Common myeloid progenitor, CD34-positive (primary cell): ENCODE measurements around the gene ZXDC.

Experiments used
- CTCF ChIA-PET: fragments of 350-600 bp; sonication (Branson Sonifier 250); formaldehyde crosslinking; loops from one replicate; lab custom pipeline; 2021; ENCODE audit warnings: antibody characterized with exemption; lab: Charles Lee
- POLR2A ChIA-PET: fragments of 350-600 bp; sonication (Branson Sonifier 250); formaldehyde crosslinking; loops from one replicate; lab custom pipeline; 2021; ENCODE audit warnings: antibody characterized with exemption; lab: Charles Lee
- DNase-seq, 3 donors: peaks; one replicate each; pipeline versions ENCODE4 v3.0.0 to v3.0.0-alpha.2; 2013
- H3K27ac ChIP-seq, 2 experiments: 1 replicate in 1 of 2; 2 replicates in 1 of 2; pipeline ENCODE4 v1.7.0; 2013; ENCODE audit warnings: inconsistent platforms in 2 of 2, low read length in 2 of 2, mild to moderate bottlenecking in 2 of 2, low read depth in 1 of 2, moderate library complexity in 1 of 2; ENCODE audit not compliant: severe bottlenecking in 2 of 2, insufficient read depth in 1 of 2, poor library complexity in 1 of 2
- H3K27me3 ChIP-seq, 5 experiments: replicated peaks in 2 of 5; 1 replicate in 3 of 5; 2 replicates in 2 of 5; pipeline versions ENCODE4 v1.6.1 to v1.7.0; 2013; ENCODE audit warnings: low read length in 4 of 5, mild to moderate bottlenecking in 2 of 5, moderate library complexity in 2 of 5, inconsistent platforms in 1 of 5; ENCODE audit not compliant: insufficient read depth in 5 of 5, control insufficient read depth in 4 of 5
- H3K36me3 ChIP-seq, 4 experiments: 1 replicate in 2 of 4; 2 replicates in 2 of 4; pipeline versions ENCODE4 v1.6.1 to v1.7.0; 2013; ENCODE audit warnings: low read length in 3 of 4, control low read depth in 1 of 4, mild to moderate bottlenecking in 1 of 4; ENCODE audit not compliant: control insufficient read depth in 4 of 4, insufficient read depth in 4 of 4
- H3K4me1 ChIP-seq, 4 experiments: 1 replicate in 3 of 4; 2 replicates in 1 of 4; pipeline versions ENCODE4 v1.6.1 to v1.7.1; 2013; ENCODE audit warnings: low read length in 3 of 4, mild to moderate bottlenecking in 3 of 4, control low read depth in 1 of 4, inconsistent platforms in 1 of 4, moderate library complexity in 1 of 4; ENCODE audit not compliant: control insufficient read depth in 4 of 4, insufficient read depth in 4 of 4; ENCODE audit errors: control extremely low read depth in 1 of 4
- H3K4me3 ChIP-seq, 7 experiments: 1 replicate in 4 of 7; 2 replicates in 3 of 7; pipeline versions ENCODE4 v1.5.1 to v1.7.0; 2013; ENCODE audit warnings: mild to moderate bottlenecking in 7 of 7, low read length in 6 of 7, moderate library complexity in 6 of 7, inconsistent platforms in 2 of 7, low read depth in 2 of 7, control low read depth in 1 of 7; ENCODE audit not compliant: insufficient read depth in 4 of 7, control insufficient read depth in 1 of 7; ENCODE audit errors: extremely low read depth in 1 of 7
- H3K9me3 ChIP-seq, 5 experiments: 1 replicate in 4 of 5; 2 replicates in 1 of 5; pipeline versions ENCODE4 v1.6.1 to v1.7.1; 2013; ENCODE audit warnings: low read length in 4 of 5, mild to moderate bottlenecking in 2 of 5, inconsistent platforms in 1 of 5, low read depth in 1 of 5, moderate library complexity in 1 of 5; ENCODE audit not compliant: control insufficient read depth in 4 of 5, insufficient read depth in 2 of 5; ENCODE audit errors: control extremely low read depth in 1 of 5
- WGBS: methylation state at CpG from one replicate; pipeline ENCODE4 v1.1.5; 2013; ENCODE audit not compliant: insufficient coverage; 5-methylcytosine and 5-hydroxymethylcytosine counted together

Gene ZXDC

GRCh38 chr3:126450219-126450618 is 25.5 kb downstream of the ZXDC start:
- no peaks in the 10 kb centered on the region for H3K9me3 ChIP-seq
- POLR2A ChIA-PET = no interaction called here
- no peaks in the 10 kb centered on the region for H3K4me1 ChIP-seq
- DNase-seq = no peak
- 83% methylated on average over 9 of the region's 9 CpGs for WGBS
- no peak overlapping the region for H3K4me3 ChIP-seq
- H3K27me3 ChIP-seq = no peaks in the 10 kb centered on the region
- peaks cover 7 to 75% (median 50%) of the 10 kb centered on the region in 4 experiments for H3K36me3 ChIP-seq
- CTCF ChIA-PET = no interaction called here
- no peak overlapping the region for H3K27ac ChIP-seq

GRCh38 chr3:126449621-126450051 is 26.1 kb downstream of the ZXDC start:
- Histone ChIP-seq H3K4me1 (no peaks in the 10 kb centered on the region), H3K27me3 (no peaks in the 10 kb centered on the region), H3K4me3 (no peak overlapping the region), H3K36me3 (peaks cover 6 to 72% (median 46%) of the 10 kb centered on the region in 4 experiments), H3K27ac (no peak overlapping the region), H3K9me3 (no peaks in the 10 kb centered on the region)
- WGBS = 97% methylated on average over 10 of the region's 11 CpGs
- ChIA-PET POLR2A (no interaction called here), CTCF (no interaction called here)
- no peak for DNase-seq

DNA sequence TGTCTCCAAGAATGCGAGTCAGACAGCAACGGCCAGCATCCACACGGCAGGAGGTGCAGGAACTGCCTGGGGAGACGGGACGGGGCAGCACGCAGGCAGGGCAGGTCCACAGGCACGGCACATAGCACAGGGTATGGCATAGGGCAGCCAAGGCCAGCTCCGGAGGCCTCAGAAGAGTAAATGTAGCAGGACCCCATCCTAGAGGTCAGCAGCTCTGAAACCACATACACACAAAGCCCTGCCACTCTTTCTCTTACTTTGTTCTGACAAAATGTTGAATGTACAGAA is 26.9 kb downstream of the ZXDC start:
- POLR2A ChIA-PET = no interaction called here
- H3K36me3 ChIP-seq = peaks cover 6 to 69% (median 43%) of the 10 kb centered on the region in 4 experiments

GRCh38 chr3:126448136-126448892 is 27.4 kb downstream of the ZXDC start:
- Histone ChIP-seq H3K36me3 (peaks cover 6 to 67% (median 40%) of the 10 kb centered on the region in 4 experiments), H3K9me3 (no peaks in the 10 kb centered on the region), H3K4me1 (no peaks in the 10 kb centered on the region), H3K4me3 (no peak overlapping the region), H3K27ac (no peak overlapping the region), H3K27me3 (no peaks in the 10 kb centered on the region)
- DNase-seq = no peak
- ChIA-PET POLR2A (no interaction called here), CTCF (no interaction called here)
- WGBS = 95% methylated on average over 13 of the region's 17 CpGs

More for the DNA sequence above, 26.9 kb downstream of the ZXDC start:
- CTCF ChIA-PET = no interaction called here
- Histone ChIP-seq H3K27ac (no peak overlapping the region), H3K4me3 (no peak overlapping the region), H3K9me3 (no peaks in the 10 kb centered on the region), H3K4me1 (no peaks in the 10 kb centered on the region), H3K27me3 (no peaks in the 10 kb centered on the region)
- no peak for DNase-seq
- WGBS = 100% methylated on average over 5 of the region's 8 CpGs

- Histone ChIP-seq H3K9me3 (no peaks in the 10 kb centered on the region), H3K27ac (no peak overlapping the region), H3K27me3 (no peaks in the 10 kb centered on the region), H3K36me3 (peaks cover 6 to 66% (median 40%) of the 10 kb centered on the region in 4 experiments), H3K4me3 (no peak overlapping the region), H3K4me1 (no peaks in the 10 kb centered on the region)
- DNase-seq = no peak
- 96% methylated on average over 9 of the region's 12 CpGs for WGBS
- ChIA-PET CTCF (interaction anchor here (1.1 to 1.4 kb wide), 3 partner anchors 13 to 24 kb away, joined by 3 read pairs; no protein-coding TSS in a partner anchor), POLR2A (no interaction called here)
These were observed 28.1 kb downstream of the ZXDC start for GRCh38 chr3:126447456-126448106.

GRCh38 chr3:126446791-126447190 is 28.9 kb downstream of the ZXDC start:
- ChIA-PET POLR2A (no interaction called here), CTCF (interaction anchor here (1.1 to 1.4 kb wide), 3 partner anchors 14 to 25 kb away, joined by 3 read pairs; no protein-coding TSS in a partner anchor)
- Histone ChIP-seq H3K27me3 (no peaks in the 10 kb centered on the region), H3K27ac (no peak overlapping the region), H3K4me1 (no peaks in the 10 kb centered on the region), H3K4me3 (no peak overlapping the region), H3K36me3 (peaks cover 4 to 60% (median 39%) of the 10 kb centered on the region in 4 experiments), H3K9me3 (no peaks in the 10 kb centered on the region)
- no peak for DNase-seq
- 100% methylated on average over 2 of the region's 2 CpGs for WGBS

- Histone ChIP-seq H3K9me3 (no peaks in the 10 kb centered on the region), H3K27ac (no peak overlapping the region), H3K27me3 (no peaks in the 10 kb centered on the region), H3K4me3 (no peak overlapping the region), H3K36me3 (peaks cover 2 to 60% (median 39%) of the 10 kb centered on the region in 4 experiments), H3K4me1 (no peaks in the 10 kb centered on the region)
- ChIA-PET CTCF (interaction anchor here (1.1 to 1.4 kb wide), 3 partner anchors 14 to 25 kb away, joined by 3 read pairs; no protein-coding TSS in a partner anchor), POLR2A (no interaction called here)
- DNase-seq = no peak
- 98% methylated on average over 5 of the region's 8 CpGs for WGBS
These were observed 29.4 kb downstream of the ZXDC start for GRCh38 chr3:126446301-126446700.
